ENCODE measurements around the gene ERP27.

ERP27 gene

GRCh38 chr12:14960548-14961465 lies 22.5 kb upstream of the ERP27 start:
- DNase-seq (ENCODE audit: insufficient read length, low spot score) (peak; percentile 18), FAIRE-seq (no peak)

GRCh38 chr12:14959916-14960496 lies 21.7 kb upstream of the ERP27 start:
- FAIRE-seq (no peak), DNase-seq (ENCODE audit: insufficient read length, low spot score) (no peak)

DNA sequence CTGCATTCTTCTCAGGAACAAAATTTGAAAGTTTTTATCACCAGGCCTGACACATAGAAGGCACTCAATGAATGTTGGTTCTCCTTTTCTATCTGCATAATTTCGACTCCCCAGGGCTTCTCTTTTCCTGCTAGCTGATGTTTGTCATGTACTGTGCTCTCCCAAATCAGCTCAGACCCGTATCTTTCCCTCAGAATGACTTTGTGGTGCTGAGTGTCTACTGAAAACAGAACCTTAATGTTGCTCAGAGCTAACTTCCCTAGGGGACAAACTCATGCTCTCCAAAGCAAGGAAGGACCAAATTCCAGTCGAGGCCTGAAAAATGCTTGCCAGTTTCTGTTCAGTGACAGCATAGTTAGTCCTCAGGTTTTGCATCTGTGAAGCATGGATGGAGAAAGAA lies 21.1 kb upstream of the ERP27 start:
- DNase-seq (ENCODE audit: insufficient read length, low spot score) (no peak), FAIRE-seq (no peak)

- FAIRE-seq: no peak
- no peak for DNase-seq (ENCODE audit: insufficient read length, low spot score)
Observed at GRCh38 chr12:14959126-14959440, 20.7 kb upstream of the ERP27 start.

GRCh38 chr12:14958361-14959125 lies 20.2 kb upstream of the ERP27 start:
- no peak for DNase-seq (ENCODE audit: insufficient read length, low spot score)
- FAIRE-seq: no peak

DNA sequence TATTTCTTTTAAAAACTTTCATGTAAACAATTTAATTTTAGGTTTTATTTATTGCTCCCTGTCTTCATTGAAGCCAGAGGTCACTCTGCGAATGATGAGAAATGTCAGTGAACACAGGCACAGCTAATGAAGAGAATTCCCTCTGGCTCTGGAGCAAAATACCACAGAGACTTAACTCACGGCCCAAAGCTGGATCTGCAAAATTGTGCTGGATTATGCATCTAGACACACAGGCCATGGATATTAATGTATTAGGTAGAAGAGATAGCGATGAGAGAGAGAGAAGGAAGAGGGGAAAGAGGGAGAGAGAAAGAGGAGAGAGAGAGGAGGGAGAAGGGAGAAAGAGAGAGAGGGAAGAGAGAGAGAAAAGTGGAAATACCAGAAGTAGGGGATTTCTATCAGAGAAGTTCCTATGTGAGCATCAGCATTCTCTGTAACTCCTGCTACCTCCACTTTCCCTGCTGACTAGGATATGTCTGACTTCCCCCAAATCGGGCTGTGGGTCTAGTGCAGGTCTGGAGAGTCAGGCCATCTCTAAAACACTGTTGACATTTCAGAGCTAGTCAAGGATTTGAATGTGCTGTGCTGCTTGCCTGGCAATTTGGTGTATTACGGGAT lies 19.3 kb upstream of the ERP27 start:
- FAIRE-seq (no peak), DNase-seq (ENCODE audit: insufficient read length, low spot score) (no peak)

- DNase-seq (ENCODE audit: insufficient read length, low spot score): no peak
- FAIRE-seq: no peak
Observed at GRCh38 chr12:14956905-14957304, 18.6 kb upstream of the ERP27 start.

- DNase-seq (ENCODE audit: insufficient read length, low spot score) (no peak), FAIRE-seq (no peak)
Observed at GRCh38 chr12:14956024-14956891, 17.9 kb upstream of the ERP27 start.

GRCh38 chr12:14954269-14954668 lies 15.9 kb upstream of the ERP27 start:
- no peak for FAIRE-seq
- DNase-seq (ENCODE audit: insufficient read length, low spot score): no peak

- DNase-seq (ENCODE audit: insufficient read length, low spot score) (no peak), FAIRE-seq (no peak)
Observed at GRCh38 chr12:14953752-14954151, 15.4 kb upstream of the ERP27 start.

GRCh38 chr12:14952299-14952921 lies 14.1 kb upstream of the ERP27 start:
- FAIRE-seq: no peak
- peak; percentile 4 for DNase-seq (ENCODE audit: insufficient read length, low spot score)

- DNase-seq (ENCODE audit: insufficient read length, low spot score): no peak
- FAIRE-seq: no peak
Observed at GRCh38 chr12:14951851-14952250, 13.5 kb upstream of the ERP27 start.

- DNase-seq (ENCODE audit: insufficient read length, low spot score): no peak
- no peak for FAIRE-seq
Observed at GRCh38 chr12:14950982-14951746, 12.8 kb upstream of the ERP27 start.

DNA sequence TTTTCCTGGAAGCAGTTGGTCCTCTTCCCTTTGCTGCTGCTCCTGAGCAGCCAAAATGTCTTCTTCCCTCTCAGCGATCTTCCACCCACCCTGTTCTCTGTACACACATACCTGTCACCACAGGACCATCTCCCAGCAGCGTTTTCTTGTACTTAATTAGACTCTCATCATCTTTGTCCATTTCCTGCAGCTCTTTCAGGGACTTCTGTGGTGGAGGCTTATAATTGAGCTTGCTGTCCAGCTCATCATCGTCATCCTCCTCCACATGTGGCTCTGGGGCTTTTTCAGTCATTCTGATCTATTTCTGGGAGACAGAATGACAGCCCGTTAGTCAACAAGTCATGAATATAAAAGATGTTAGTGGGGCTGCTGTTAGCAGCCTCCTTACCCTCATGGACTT lies 12.1 kb upstream of the ERP27 start:
- no peak for FAIRE-seq

DNA sequence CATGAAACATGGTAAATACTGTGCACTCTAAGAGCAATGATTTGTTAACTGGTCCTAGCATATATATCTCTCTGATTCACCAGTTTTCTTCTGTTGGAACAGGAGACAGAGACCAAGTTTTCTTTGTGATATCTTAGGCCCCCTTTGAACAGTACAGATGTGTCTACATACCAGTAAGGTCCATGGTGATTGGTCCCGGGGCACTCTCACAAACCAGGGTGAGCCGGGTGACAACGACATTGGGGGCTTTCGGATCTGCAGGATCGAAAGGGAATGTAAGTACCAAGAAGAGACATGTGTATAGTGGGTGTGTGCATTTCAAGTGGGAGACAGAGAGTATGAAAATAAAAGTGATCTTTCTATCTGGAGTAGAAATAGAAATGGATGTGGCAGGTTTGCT lies 11.3 kb upstream of the ERP27 start:
- DNase-seq (ENCODE audit: insufficient read length, low spot score) (no peak), FAIRE-seq (no peak)

More for the DNA sequence above, 12.1 kb upstream of the ERP27 start:
- DNase-seq (ENCODE audit: insufficient read length, low spot score): no peak

DNA sequence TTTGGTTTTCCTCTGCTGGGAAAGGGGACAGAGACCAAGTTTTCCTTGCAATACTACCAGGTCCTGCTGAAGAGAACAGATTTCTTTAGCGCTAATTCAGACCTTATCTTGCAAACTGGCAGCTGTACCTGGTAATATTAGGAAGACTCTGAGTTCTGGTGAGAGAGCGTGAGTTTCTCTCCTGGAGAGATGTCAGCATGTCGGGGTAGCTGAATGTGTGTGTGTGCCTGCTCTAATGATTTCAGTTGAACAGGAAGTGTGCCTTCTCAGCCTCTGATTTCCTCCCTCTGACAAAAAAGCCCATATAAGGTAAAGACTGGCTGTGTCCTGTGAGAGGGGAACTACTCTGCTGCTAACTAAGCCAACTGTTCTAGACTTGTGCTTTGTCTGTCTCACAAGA lies 10.3 kb upstream of the ERP27 start:
- no peak for DNase-seq (ENCODE audit: insufficient read length, low spot score)
- FAIRE-seq: no peak

DNA sequence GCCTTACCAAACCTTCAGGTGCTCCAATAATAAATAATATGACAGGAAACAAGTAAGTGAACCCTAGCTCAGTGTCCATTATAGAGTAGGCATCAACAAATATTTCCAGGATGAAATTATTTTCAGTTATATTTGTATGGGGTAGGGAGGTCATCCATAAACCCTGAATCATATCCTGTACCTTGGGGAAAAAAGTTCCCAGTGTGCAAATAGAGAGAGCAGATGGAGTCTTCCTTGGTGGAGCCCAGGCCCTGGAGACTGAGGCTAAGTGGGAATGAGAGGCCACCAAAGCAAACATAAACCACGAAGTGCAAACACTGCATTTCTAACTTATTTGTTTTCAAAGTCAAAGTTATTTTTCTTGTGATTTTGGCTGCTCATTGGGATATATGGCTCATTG lies 8.5 kb upstream of the ERP27 start:
- FAIRE-seq (no peak), DNase-seq (ENCODE audit: insufficient read length, low spot score) (no peak)

DNA sequence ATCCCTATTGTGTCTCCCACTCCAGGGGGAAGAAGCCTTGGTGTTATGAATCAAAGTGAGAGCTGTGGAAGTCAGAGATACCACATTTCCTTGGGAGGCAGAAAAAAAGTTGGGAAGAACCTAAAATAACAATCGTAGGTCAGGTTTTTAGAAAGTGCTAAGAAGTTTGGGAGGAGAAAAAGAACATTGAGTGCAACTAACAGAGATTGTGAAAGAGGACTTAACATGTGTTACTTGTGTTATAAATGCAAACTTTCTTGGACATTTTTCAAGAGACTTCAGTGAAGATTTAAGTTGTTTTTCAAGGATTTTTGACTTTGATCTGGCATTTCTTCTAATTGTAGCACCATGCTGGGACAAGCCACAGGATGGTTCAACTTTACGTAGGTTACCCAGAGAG lies 7.8 kb upstream of the ERP27 start:
- DNase-seq (ENCODE audit: insufficient read length, low spot score) (no peak), FAIRE-seq (no peak)
